HUES6 (cell line): Measurements from ENCODE around the gene NRGN.
A peak's percentile ranks its signal among the peaks of the same experiment; 100 is the strongest.

ENCODE experiments used
- H3K27ac ChIP-seq: 2 replicates; pipeline ENCODE4 v1.7.0; 2013; ENCODE audit warnings: low read depth, mild to moderate bottlenecking, low read length, inconsistent platforms
- H3K27me3 ChIP-seq: 2 replicates; pipeline ENCODE4 v1.6.1; 2013; ENCODE audit warnings: low read length; ENCODE audit not compliant: control insufficient read depth, insufficient read depth
- H3K36me3 ChIP-seq: 2 replicates; pipeline ENCODE4 v1.6.1; 2013; ENCODE audit warnings: low read length; ENCODE audit not compliant: control insufficient read depth, insufficient read depth
- H3K4me1 ChIP-seq: 2 replicates; pipeline ENCODE4 v1.6.1; 2013; ENCODE audit warnings: low read length; ENCODE audit not compliant: control insufficient read depth, insufficient read depth
- H3K4me3 ChIP-seq: 2 replicates; pipeline ENCODE4 v1.5.1; 2013; ENCODE audit warnings: low read depth, low read length
- H3K9ac ChIP-seq: one replicate; pipeline ENCODE4 v1.6.1; 2013; ENCODE audit warnings: mild to moderate bottlenecking, low read length
- H3K9me3 ChIP-seq: 2 replicates; pipeline ENCODE4 v1.6.1; 2013; ENCODE audit warnings: low read depth, low read length; ENCODE audit not compliant: control insufficient read depth, insufficient read depth

NRGN gene

DNA sequence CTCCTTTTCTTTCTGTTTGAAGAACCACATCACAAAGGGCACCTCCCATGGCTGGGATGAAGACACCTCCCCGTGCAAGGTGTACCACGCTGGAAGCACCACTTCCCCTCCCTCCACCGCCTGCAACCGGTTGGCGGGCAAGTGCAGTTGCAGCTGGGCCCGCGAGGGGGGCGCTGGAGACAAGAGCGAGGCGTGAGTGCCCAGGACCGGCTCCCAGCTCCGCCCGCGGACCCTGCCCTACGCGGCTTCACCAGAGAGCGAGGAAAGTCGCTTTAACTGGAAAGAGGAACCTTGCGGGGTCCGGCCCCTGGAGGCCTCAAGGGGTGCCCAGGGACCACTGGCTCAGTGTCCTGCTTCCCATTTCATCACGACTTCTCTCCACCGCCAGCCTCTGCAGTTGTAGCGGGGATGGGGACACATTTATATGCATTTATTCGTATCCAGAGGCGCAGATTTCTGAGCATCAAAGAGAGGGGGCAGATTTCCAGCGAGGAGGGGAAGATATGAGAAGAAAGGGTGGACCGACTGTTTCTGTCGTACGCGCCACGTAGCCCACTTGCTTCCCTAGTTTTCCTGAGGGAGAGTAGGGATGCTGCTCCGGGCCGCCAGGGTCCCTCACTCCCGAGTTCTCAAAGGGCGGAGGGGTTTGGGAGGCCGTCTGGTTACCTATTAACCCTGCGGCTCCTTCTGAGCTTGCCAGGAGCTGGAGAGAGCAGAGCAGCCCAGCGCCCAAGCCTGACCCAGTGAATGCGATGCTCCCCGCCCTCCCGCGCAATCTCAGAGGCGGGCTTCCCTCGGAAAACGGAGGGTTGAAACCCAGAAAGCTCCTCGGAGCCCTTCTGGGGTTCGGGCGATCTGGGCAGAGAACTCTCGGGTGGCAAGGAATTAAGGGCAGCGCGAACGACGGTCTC is 18.9 kb downstream of the NRGN start:
- H3K4me1 ChIP-seq, result peaks cover 29% of the 10 kb centered on the region
- H3K36me3 ChIP-seq, result no peaks in the 10 kb centered on the region
- peak overlapping the region; percentile 60 for H3K4me3 ChIP-seq
- H3K27me3 ChIP-seq, result peaks cover 94% of the 10 kb centered on the region
- H3K9ac ChIP-seq, result no peak overlapping the region
- H3K9me3 ChIP-seq, result no peaks in the 10 kb centered on the region
- no peak overlapping the region for H3K27ac ChIP-seq

DNA sequence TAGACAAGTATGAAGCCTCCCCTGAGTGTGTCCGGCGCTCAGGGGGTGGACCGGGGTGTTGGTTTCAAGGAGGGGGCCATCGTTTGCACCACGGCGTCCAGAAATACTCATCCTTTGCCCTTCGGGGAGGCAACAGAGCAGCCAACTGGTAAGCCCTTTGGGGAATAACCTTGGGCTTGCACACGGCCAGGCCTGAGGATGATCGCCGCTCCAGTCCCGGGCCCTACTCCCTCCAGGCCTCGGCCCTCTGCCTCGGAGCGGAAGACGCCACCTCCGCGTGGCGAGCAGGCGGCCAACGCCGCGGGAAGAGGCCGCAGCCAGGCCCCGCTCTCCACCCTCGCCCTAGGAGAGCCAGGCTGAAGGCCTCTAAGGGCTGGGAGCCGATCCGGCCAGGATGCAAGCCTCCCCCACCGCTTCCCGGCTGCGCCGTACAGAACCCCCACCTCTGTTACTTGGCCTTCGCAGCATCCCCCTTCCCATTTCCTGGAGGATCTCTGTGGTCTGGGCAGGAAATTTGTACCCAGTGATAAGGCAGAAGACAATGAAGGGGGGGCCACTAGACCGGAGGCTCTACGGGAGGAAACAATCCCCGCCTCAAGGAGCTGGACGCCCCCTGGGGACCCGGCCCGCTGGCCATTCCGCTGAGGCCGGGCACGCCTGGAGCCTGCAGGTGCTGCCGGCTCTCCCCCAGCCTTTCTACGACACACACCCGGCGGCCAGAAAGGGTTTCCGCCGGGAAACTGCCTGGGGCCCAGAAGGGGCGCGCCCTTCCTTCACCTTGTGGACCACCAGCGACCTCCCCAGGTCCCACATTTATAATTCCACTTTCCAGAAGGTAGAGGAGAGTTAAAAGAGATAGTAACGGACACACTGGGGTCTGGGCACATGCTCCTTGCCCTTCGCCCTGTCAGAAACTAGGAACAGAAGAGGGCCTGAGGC is 19.8 kb downstream of the NRGN start:
- Histone ChIP-seq H3K9ac (no peak overlapping the region), H3K4me3 (peak overlapping the region; percentile 60), H3K4me1 (peaks cover 25% of the 10 kb centered on the region)

DNA sequence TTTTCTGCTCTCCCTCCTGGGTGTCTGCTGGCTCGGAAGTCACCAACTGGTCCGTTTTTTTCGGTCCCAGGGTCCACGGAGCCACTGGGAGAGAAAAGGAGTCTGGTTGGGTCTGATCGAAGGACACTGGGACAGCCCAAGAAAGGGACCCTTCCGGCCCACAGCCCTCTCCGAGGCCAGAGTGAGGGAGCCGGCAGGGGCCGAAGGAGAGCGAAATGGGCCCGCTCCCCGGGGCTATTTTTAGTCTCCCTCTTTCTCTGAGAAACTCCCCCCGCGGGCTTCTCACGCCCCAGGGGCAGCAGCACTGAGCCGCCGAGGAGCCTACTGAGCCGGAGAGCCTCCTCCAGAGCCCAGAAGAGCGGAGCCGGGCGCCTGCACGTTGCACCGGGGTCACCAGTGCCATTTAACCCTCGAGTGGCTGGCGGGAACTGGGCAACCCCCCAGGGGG is 20.5 kb downstream of the NRGN start:
- H3K4me3 ChIP-seq, result peak overlapping the region; percentile 60; the same call in 1 of the 2 replicates
- no peaks in the 10 kb centered on the region for H3K9me3 ChIP-seq
- no peaks in the 10 kb centered on the region for H3K36me3 ChIP-seq
- peaks cover 25% of the 10 kb centered on the region for H3K4me1 ChIP-seq
- peaks cover 79% of the 10 kb centered on the region for H3K27me3 ChIP-seq
- no peak overlapping the region for H3K27ac ChIP-seq
- H3K9ac ChIP-seq, result no peak overlapping the region

More for the DNA sequence above, 19.8 kb downstream of the NRGN start:
- peaks cover 85% of the 10 kb centered on the region for H3K27me3 ChIP-seq
- no peak overlapping the region for H3K27ac ChIP-seq
- H3K9me3 ChIP-seq, result no peaks in the 10 kb centered on the region
- no peaks in the 10 kb centered on the region for H3K36me3 ChIP-seq

DNA sequence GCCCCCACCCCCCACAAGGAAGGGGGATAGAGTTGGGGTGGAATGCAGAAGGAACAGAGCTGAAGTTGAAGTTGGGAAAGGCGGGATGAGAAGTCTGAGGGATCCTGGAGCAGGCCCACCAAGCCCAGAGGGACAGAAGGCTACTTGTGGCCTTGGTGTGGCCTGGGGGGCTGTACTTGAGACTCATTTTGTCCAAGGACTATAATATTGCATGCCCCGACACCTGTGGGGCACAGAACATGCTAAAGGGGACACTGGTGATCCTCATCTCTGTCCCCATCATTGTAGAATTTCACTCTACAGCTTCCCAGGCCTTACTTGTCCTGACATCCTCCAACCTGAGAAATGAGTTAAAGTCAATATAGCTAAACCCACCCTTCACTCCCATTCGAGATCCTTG is 21.1 kb downstream of the NRGN start:
- Histone ChIP-seq H3K4me1 (peaks cover 25% of the 10 kb centered on the region), H3K4me3 (no peak overlapping the region), H3K9me3 (no peaks in the 10 kb centered on the region), H3K36me3 (no peaks in the 10 kb centered on the region), H3K9ac (no peak overlapping the region), H3K27me3 (peaks cover 73% of the 10 kb centered on the region), H3K27ac (no peak overlapping the region)

DNA sequence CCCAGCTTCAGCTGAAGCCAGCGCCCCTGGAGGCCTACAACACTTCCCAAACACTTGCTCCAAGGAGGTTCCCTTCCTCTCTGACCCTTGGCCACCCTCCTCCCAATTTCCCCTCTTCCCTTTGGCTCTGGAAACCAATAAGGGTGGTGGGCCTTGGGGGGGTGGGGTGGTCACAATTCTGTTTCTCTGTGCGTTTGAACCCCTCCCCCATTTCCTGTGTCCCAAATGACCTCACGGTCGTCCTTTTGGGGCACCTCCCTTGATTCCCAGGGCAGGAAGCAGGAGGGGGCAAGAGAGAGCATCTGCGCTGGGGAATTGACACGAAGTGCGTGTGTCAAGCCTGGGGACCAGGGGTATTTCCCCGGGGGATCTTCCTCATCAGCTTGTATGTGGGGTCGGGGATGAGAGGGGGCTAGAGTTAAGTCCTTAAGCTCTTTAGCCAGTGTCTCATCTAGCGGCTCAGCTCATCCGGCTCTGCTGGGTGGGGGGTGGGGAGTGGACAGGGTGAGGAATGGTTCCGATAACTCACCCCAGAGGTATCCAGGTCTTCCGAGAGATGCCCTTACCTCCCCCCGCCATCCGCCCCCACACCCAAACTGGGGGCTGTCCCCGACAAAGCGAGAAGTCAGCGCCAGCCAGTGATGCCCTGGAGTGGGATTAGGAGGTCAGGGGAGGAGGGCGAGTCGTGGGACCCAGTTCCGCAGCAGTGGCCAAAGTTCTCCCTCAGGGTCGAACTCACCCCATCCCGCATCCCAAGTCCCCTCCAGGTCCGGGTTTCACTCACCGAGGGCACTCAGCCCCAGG is 21.8 kb downstream of the NRGN start:
- Histone ChIP-seq H3K27ac (no peak overlapping the region), H3K36me3 (0 out of 2 replicates have a peak, but pooled peaks cover 3% of the 10 kb centered on the region), H3K4me3 (peak overlapping the region; percentile 61), H3K9ac (no peak overlapping the region), H3K4me1 (peaks cover 25% of the 10 kb centered on the region), H3K9me3 (no peaks in the 10 kb centered on the region), H3K27me3 (peaks cover 66% of the 10 kb centered on the region)

DNA sequence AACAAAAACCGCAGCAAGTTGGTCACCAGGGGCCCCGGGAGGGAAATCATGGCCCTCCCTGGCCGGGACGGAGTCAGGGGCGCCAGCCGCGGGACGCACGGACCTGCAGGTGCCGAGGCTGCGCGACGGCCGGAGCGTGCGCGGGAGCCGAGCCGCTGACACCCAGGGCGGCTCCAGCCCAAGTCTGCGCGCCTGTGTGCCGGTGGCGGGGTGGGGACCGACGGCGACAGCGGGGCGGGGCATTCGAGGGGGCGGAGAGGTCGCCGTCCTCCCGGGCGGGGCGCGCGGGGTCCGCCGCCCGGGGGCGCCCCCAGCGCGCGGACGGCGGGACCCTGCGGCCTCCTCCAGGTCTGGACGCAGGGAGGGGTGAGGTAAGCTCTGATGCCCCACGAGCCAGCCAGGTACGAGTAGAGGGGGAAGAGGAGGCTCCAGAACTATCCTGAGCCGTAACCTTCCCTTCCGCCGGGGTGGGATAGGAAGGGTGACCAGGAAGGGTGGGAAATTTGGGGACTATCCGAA is 22.4 kb downstream of the NRGN start, which contains the start of gene ESAM:
Gene ESAM (minus strand): TSS at position 186 of the 519 bp plus-strand sequence. CDS start 136 bp downstream, at position 50.
- peak within 1 kb of the TSS; percentile 61 for H3K4me3 ChIP-seq
- H3K27ac ChIP-seq, result no peak within 1 kb of the TSS
- H3K36me3 ChIP-seq, result 0 out of 2 replicates have a peak, but pooled peaks cover 8% of the 10 kb centered on the region
- no peak within 1 kb of the TSS for H3K9ac ChIP-seq
- peaks cover 60% of the 10 kb centered on the region for H3K27me3 ChIP-seq
- H3K9me3 ChIP-seq, result no peaks in the 10 kb centered on the region
- H3K4me1 ChIP-seq, result peaks cover 22% of the 10 kb centered on the region

DNA sequence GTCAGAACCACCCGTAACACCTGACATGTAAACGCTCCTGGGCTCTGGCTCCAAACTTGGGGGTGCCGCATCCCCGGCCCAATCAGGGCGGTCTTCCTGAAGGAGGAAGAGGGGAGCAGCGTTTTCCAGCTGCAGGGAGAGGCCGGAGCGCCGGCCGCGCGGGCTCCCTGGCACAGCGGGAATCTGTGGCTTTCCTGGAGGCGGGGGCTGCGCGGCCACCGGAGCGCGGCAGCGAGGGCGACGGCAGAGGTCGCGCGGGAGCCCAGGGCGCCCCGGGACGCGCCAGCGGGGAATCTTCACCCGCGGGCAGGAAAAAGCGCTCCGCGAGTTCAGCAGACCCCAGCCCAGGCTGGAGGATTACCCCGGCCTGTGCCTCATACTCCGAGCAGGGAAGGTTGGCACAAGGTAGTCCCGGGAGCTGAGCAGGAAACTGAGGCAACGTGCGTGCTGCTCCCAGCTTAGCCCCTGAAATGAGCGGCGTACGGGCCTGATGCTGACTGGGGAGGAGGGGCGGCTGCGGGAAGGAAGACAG is 22.9 kb downstream of the NRGN start:
- H3K36me3 ChIP-seq, result peaks cover 13% of the 10 kb centered on the region; the same call in 1 of the 2 replicates
- H3K27ac ChIP-seq, result no peak overlapping the region
- H3K4me3 ChIP-seq, result peak overlapping the region; percentile 61
- H3K9me3 ChIP-seq, result no peaks in the 10 kb centered on the region
- peaks cover 22% of the 10 kb centered on the region for H3K4me1 ChIP-seq
- H3K27me3 ChIP-seq, result peaks cover 54% of the 10 kb centered on the region
- H3K9ac ChIP-seq, result no peak overlapping the region

DNA sequence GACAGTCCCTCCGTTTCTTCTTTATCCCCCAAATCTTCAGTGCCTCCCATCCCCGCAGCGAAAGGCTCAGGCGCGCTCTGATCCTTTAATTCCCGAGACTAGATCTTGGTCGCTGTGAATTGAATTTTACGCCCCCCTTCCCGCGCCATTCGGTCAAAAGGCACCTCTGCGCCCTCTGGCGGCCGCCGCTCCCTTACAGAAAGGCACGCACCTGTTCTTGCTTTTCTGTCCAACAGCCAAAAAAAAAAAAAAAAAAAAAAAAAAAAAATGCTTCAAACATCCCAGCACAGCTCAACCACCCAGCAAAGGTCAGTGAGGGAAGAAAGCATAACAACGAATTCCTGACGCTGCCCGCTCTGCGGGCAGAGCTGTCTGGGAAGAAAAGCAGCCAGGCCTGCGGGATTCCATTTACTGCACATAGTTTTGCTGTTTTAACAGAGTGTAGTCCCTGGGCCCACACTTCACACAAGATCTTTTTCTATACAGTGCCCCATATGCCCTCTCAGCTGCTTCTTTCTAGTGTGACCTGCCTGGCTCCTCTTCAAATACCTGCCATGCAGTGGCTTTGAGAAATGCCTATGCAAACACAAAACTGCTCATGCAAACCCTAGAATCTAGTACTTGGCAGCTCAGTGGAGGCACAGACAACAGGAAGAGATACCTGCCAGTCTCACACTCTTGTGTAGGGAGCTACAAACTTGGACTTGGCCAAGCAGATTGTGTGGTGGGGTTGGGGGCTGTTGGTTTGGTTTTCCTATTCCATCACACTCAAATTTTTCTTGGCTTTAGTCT is 23.6 kb downstream of the NRGN start:
- peaks cover 48% of the 10 kb centered on the region for H3K27me3 ChIP-seq
- H3K9me3 ChIP-seq, result no peaks in the 10 kb centered on the region
- H3K4me1 ChIP-seq, result peaks cover 22% of the 10 kb centered on the region
- H3K36me3 ChIP-seq, result peaks cover 16% of the 10 kb centered on the region; the same call in 1 of the 2 replicates
- no peak overlapping the region for H3K9ac ChIP-seq
- no peak overlapping the region for H3K27ac ChIP-seq
- H3K4me3 ChIP-seq, result peak overlapping the region; percentile 61

DNA sequence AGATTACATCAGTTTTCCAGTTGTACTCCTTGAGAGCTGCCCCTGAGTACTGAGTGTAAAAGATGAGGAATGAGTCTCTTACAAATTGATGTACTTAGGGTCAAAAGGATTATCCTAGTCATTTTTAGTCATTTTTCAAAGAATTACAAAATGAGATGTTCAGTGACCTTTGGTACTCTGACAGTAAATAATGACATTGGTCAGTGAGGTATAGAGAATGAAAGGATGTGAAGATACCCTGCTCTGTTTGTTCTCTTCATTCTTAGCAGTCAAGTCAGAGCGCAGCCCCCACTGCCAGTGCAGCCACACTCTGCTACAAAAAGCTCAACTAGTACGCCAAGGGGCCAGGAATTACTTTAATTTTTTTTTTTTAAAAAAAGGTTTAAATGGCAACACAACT is 26.4 kb downstream of the NRGN start:
- no peaks in the 10 kb centered on the region for H3K9me3 ChIP-seq
- no peak overlapping the region for H3K9ac ChIP-seq
- H3K36me3 ChIP-seq, result peaks cover 31% of the 10 kb centered on the region
- peaks cover 4% of the 10 kb centered on the region; the same call in 1 of the 2 replicates for H3K4me1 ChIP-seq
- peaks cover 20% of the 10 kb centered on the region for H3K27me3 ChIP-seq
- no peak overlapping the region for H3K27ac ChIP-seq
- no peak overlapping the region for H3K4me3 ChIP-seq
